Gastrocnemius medialis (tissue), 4 donors: Measurements from ENCODE around the gene DNAAF5.

Source experiments
- CTCF ChIP-seq, 5 experiments: fragments of 450-650 bp in 3 of 5; fragments of 200-600 bp in 2 of 5; sonication (generic) in 2 of 5; IDR thresholded peaks in 4 of 5; conservative IDR thresholded peaks in 1 of 5; 1 replicate in 4 of 5; 2 replicates in 1 of 5; pipeline ENCODE4 v1.5.1; 2016 to 2019; ENCODE audit warnings: antibody characterized with exemption in 5 of 5, mild to moderate bottlenecking in 3 of 5, moderate library complexity in 3 of 5
- POLR2A ChIP-seq, 2 donors: fragments of 450-650 bp; IDR thresholded peaks; one replicate each; pipeline ENCODE4 v1.6.1; 2017; ENCODE audit warnings: antibody characterized with exemption in 2 of 2, mild to moderate bottlenecking in 2 of 2, moderate library complexity in 2 of 2

DNA sequence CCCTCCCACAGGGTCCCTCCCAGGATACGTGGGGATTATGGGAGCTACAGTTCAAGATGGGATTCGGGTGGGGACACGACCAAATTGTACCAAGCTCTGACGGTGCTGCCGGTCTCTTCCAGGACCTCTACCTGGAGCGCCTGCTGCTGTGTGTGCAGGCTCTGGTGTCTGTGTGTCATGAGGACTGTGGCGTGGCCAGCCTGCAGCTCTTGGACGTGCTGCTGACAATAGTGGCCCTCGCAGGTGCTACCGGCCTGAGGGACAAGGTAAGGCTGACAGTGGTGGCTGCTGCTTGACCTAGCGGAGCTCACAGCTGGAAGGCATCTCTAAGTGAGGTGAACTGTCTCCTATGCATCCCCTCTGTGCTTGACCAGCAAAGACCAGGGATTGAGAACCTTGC lies 35.1 kb downstream of the DNAAF5 start:
- no peak for TF ChIP-seq CTCF (IDR thresholded peaks at IDR 0.05 in 4 of 5, conservative IDR thresholded peaks at IDR 0.05 in 1 of 5)
- no peak for TF ChIP-seq POLR2A (IDR thresholded peaks at IDR 0.05)
